ENCODE results near the gene DENND2D.
"Not testable (repeated sequence)": the region's sequence is repeated elsewhere in the genome, so short reads cannot be mapped to it uniquely, and the experiment has no call there.

The DENND2D gene

GRCh38 chr1:111216751-111217150, 16.3 kb upstream of the DENND2D start:
- Histone ChIP-seq H3K4me3 (ENCODE audit: low read depth in 1 of 2, low read length in 1 of 2) (no peak overlapping the region), H3K4me1 (ENCODE audit: control insufficient read depth in 1 of 2, insufficient read depth in 1 of 2, low read depth in 1 of 2, low read length in 1 of 2) (peaks cover 61 to 64% of the 10 kb centered on the region in 2 experiments), H3K9me3 (no peaks in the 10 kb centered on the region), H3K36me3 (no peaks in the 10 kb centered on the region), H3K27ac (peak overlapping the region; percentile 80), H3K27me3 (no peaks in the 10 kb centered on the region)
- TF ChIP-seq CTCF (IDR thresholded peaks at IDR 0.05): no peak

DNA sequence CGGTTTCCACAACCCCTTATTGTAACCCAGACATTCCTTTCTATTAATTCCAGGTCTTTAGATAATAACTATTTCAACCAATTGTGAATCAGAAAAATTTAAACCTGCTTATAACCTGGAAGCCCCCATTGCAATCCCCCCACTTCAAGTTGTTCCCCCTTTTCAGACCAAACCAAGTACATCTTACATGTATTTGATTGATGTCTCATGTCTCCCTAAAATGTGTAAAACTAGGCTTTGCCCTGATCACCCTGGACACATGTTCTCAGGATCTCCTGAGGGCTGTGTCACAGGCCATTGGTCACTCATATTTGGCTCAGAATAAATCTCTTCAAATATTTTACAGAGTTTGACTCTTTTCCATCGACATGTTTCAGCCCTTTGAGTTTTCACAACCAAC, 14.8 kb upstream of the DENND2D start:
- Histone ChIP-seq H3K4me3 (ENCODE audit: low read depth in 1 of 2, low read length in 1 of 2) (peak overlapping the region in 1 of 2 experiments; percentile 29), H3K27ac (peak overlapping the region; percentile 80), H3K4me1 (ENCODE audit: control insufficient read depth in 1 of 2, insufficient read depth in 1 of 2, low read depth in 1 of 2, low read length in 1 of 2) (peaks cover 46 to 49% of the 10 kb centered on the region in 2 experiments)
- not testable (repeated sequence) for H3K36me3 ChIP-seq, H3K27me3 ChIP-seq, H3K9me3 ChIP-seq

- Histone ChIP-seq H3K4me1 (ENCODE audit: control insufficient read depth in 1 of 2, insufficient read depth in 1 of 2, low read depth in 1 of 2, low read length in 1 of 2) (peaks cover 42 to 48% of the 10 kb centered on the region in 2 experiments), H3K27ac (peak overlapping the region; percentile 80), H3K27me3 (no peaks in the 10 kb centered on the region), H3K9me3 (no peaks in the 10 kb centered on the region), H3K36me3 (no peaks in the 10 kb centered on the region), H3K4me3 (ENCODE audit: low read depth in 1 of 2, low read length in 1 of 2) (no peak overlapping the region)
- no peak for TF ChIP-seq CTCF (IDR thresholded peaks at IDR 0.05)
Observed at GRCh38 chr1:111214884-111215283, 14.4 kb upstream of the DENND2D start.

- H3K27ac ChIP-seq: peak overlapping the region; percentile 76
- TF ChIP-seq CTCF (IDR thresholded peaks at IDR 0.05): no peak
- H3K27me3 ChIP-seq: no peaks in the 10 kb centered on the region
- H3K36me3 ChIP-seq: no peaks in the 10 kb centered on the region
- no peaks in the 10 kb centered on the region for H3K9me3 ChIP-seq
- H3K4me1 ChIP-seq (ENCODE audit: control insufficient read depth in 1 of 2, insufficient read depth in 1 of 2, low read depth in 1 of 2, low read length in 1 of 2): peaks cover 41 to 48% of the 10 kb centered on the region in 2 experiments
- H3K4me3 ChIP-seq (ENCODE audit: low read depth in 1 of 2, low read length in 1 of 2): no peak overlapping the region
Observed at GRCh38 chr1:111214074-111214801, 13.8 kb upstream of the DENND2D start.

GRCh38 chr1:111213412-111213811, 13.0 kb upstream of the DENND2D start:
- Histone ChIP-seq H3K36me3 (no peaks in the 10 kb centered on the region), H3K27me3 (no peaks in the 10 kb centered on the region), H3K27ac (peak overlapping the region; percentile 76), H3K4me3 (ENCODE audit: low read depth in 1 of 2, low read length in 1 of 2) (no peak overlapping the region), H3K9me3 (no peaks in the 10 kb centered on the region), H3K4me1 (ENCODE audit: control insufficient read depth in 1 of 2, insufficient read depth in 1 of 2, low read depth in 1 of 2, low read length in 1 of 2) (peaks cover 41 to 48% of the 10 kb centered on the region in 2 experiments)
- TF ChIP-seq CTCF (IDR thresholded peaks at IDR 0.05): no peak

- H3K4me1 ChIP-seq (ENCODE audit: control insufficient read depth in 1 of 2, insufficient read depth in 1 of 2, low read depth in 1 of 2, low read length in 1 of 2): peaks cover 41 to 48% of the 10 kb centered on the region in 2 experiments
- no peaks in the 10 kb centered on the region for H3K9me3 ChIP-seq
- no peaks in the 10 kb centered on the region for H3K36me3 ChIP-seq
- H3K4me3 ChIP-seq (ENCODE audit: low read depth in 1 of 2, low read length in 1 of 2): peak overlapping the region in 1 of 2 experiments; percentile 16
- peak overlapping the region; percentile 76 for H3K27ac ChIP-seq
- no peak for TF ChIP-seq CTCF (IDR thresholded peaks at IDR 0.05)
- H3K27me3 ChIP-seq: no peaks in the 10 kb centered on the region
Observed at GRCh38 chr1:111212634-111213335, 12.3 kb upstream of the DENND2D start.

Measured in neutrophil (primary cell).